Stomach (tissue), 4 donors: ENCODE results near the gene ITGB5.

ENCODE experiments used
- POLR2AphosphoS5 ChIP-seq, 3 donors: sonication (generic); formaldehyde crosslinking; IDR thresholded peaks; one replicate each; pipeline ENCODE4 v1.6.1; 2016; ENCODE audit warnings: antibody characterized with exemption in 3 of 3
- TF ChIP-seq, protein P1 (sequence below), 7 experiments: fragments of 450-650 bp in 4 of 7; fragments of 200-600 bp in 3 of 7; sonication (generic) in 3 of 7; IDR thresholded peaks; one replicate each; pipeline ENCODE4 v1.5.1; 2016 to 2019; ENCODE audit warnings: antibody characterized with exemption in 7 of 7, control low read depth in 2 of 7, mild to moderate bottlenecking in 1 of 7

DNA sequence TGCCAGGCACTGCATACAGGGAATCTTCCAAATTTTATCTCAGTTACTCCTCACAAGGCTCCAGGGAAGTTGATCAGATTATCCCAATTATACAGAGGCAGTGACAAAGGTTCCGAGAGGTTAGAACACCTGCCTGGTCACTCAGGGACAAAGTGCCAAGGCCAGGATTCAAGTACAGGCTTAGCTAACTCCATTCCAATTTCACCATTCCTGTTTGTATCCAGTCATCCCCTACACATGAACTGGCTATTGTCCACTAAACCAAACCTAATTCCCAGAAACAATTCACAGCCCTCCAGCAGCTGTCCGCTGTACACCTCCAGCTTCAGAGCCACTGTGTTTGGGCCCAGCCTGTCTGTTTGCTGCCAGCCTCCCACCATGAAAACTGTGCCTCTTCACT lies 31.4 kb upstream of the ITGB5 start:
- no peak for TF ChIP-seq POLR2AphosphoS5 (IDR thresholded peaks at IDR 0.05)
- TF ChIP-seq, protein P1, sequence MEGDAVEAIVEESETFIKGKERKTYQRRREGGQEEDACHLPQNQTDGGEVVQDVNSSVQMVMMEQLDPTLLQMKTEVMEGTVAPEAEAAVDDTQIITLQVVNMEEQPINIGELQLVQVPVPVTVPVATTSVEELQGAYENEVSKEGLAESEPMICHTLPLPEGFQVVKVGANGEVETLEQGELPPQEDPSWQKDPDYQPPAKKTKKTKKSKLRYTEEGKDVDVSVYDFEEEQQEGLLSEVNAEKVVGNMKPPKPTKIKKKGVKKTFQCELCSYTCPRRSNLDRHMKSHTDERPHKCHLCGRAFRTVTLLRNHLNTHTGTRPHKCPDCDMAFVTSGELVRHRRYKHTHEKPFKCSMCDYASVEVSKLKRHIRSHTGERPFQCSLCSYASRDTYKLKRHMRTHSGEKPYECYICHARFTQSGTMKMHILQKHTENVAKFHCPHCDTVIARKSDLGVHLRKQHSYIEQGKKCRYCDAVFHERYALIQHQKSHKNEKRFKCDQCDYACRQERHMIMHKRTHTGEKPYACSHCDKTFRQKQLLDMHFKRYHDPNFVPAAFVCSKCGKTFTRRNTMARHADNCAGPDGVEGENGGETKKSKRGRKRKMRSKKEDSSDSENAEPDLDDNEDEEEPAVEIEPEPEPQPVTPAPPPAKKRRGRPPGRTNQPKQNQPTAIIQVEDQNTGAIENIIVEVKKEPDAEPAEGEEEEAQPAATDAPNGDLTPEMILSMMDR (IDR thresholded peaks at IDR 0.05): no peak
